H1 (cell line): ENCODE measurements around the gene GRID1.

Experiments used
- ATF2 ChIP-seq: IDR thresholded peaks from 2 replicates; pipeline ENCODE4 v1.6.1; 2012; ENCODE audit warnings: low read length, inconsistent platforms
- BRCA1 ChIP-seq: IDR thresholded peaks from 2 replicates; pipeline ENCODE4 v1.6.1; 2012; ENCODE audit warnings: low read depth, low read length, improper control_type of control experiment
- CTCF ChIP-seq, 3 experiments: IDR thresholded peaks; 1 replicate in 2 of 3; 2 replicates in 1 of 3; pipeline versions ENCODE4 v1.5.1 to v1.6.1; 2011; ENCODE audit warnings: low read length in 3 of 3, mild to moderate bottlenecking in 3 of 3, inconsistent platforms in 2 of 3, low read depth in 1 of 3, moderate library complexity in 1 of 3; ENCODE audit not compliant: insufficient read depth in 1 of 3; ENCODE audit errors: control extremely low read depth in 1 of 3
- JUND ChIP-seq: IDR thresholded peaks from 2 replicates; pipeline ENCODE4 v1.6.1; 2011; ENCODE audit warnings: mild to moderate bottlenecking, improper control_type of control experiment, low read length
- POLR2A ChIP-seq, 2 experiments: IDR thresholded peaks; 1 replicate in 1 of 2; 2 replicates in 1 of 2; pipeline ENCODE4 v1.6.1; 2011; ENCODE audit warnings: low read depth in 2 of 2, low read length in 2 of 2, mild to moderate bottlenecking in 2 of 2; ENCODE audit errors: control extremely low read depth in 1 of 2
- SRF ChIP-seq: IDR thresholded peaks from 2 replicates; pipeline ENCODE4 v1.6.1; 2011; ENCODE audit warnings: mild to moderate bottlenecking, low read depth, low read length, moderate library complexity

GRCh38 chr10:86350897-86351296 lies 15.7 kb downstream of the GRID1 start:
- TF ChIP-seq SRF (no peak), POLR2A (IDR thresholded peaks at IDR 0.05; ENCODE audit: control extremely low read depth in 1 of 2, low read depth in 2 of 2, low read length in 2 of 2) (no peak), ATF2 (no peak), BRCA1 (no peak), CTCF (IDR thresholded peaks at IDR 0.05; ENCODE audit: control extremely low read depth in 1 of 3, insufficient read depth in 1 of 3, low read depth in 1 of 3, low read length in 3 of 3) (no peak), JUND (no peak)
